Nephron (organoid): ENCODE data around the gene DAGLA.

Source experiments
- H3K27ac Mint-ChIP-seq, 3 experiments: 2 replicates each; pipeline ENCODE4 v1.8.0; 2020; ENCODE audit warnings: mixed read lengths in 3 of 3, mild to moderate bottlenecking in 2 of 3, moderate library complexity in 1 of 3
- H3K27me3 Mint-ChIP-seq: 2 replicates; pipeline ENCODE4 v1.8.0; 2021; ENCODE audit warnings: low read depth, mild to moderate bottlenecking, moderate library complexity, mixed read lengths
- H3K36me3 Mint-ChIP-seq: 2 replicates; pipeline ENCODE4 v1.8.0; 2020; ENCODE audit warnings: low read depth, mixed read lengths
- H3K4me1 Mint-ChIP-seq: 2 replicates; pipeline ENCODE4 v1.8.0; 2020; ENCODE audit warnings: mixed read lengths
- H3K4me3 Mint-ChIP-seq, 3 experiments: 2 replicates each; pipeline ENCODE4 v1.8.0; 2020; ENCODE audit warnings: mild to moderate bottlenecking in 3 of 3, mixed read lengths in 3 of 3, moderate library complexity in 2 of 3
- H3K9me3 Mint-ChIP-seq: 2 replicates; pipeline ENCODE4 v1.8.0; 2020; ENCODE audit warnings: mixed read lengths
- CTCF ChIP-seq, 3 experiments: fragments of 200-600 bp; sonication (generic); IDR thresholded peaks; one replicate each; pipeline ENCODE4 v1.5.0; 2021; ENCODE audit warnings: antibody characterized with exemption in 3 of 3; ENCODE audit not compliant: unreplicated experiment in 3 of 3

Gene DAGLA

GRCh38 chr11:61700720-61701119, 20.5 kb downstream of the DAGLA start:
- Mint-ChIP-seq H3K36me3 (no peaks in the 10 kb centered on the region), H3K9me3 (no peaks in the 10 kb centered on the region), H3K27ac (no peak overlapping the region), H3K27me3 (peaks cover 3% of the 10 kb centered on the region), H3K4me3 (no peak overlapping the region), H3K4me1 (peaks cover 32% of the 10 kb centered on the region)
- no peak for TF ChIP-seq CTCF (IDR thresholded peaks at IDR 0.05; ENCODE audit: unreplicated experiment in 3 of 3)

GRCh38 chr11:61701242-61701886, 21.2 kb downstream of the DAGLA start:
- H3K27me3 Mint-ChIP-seq, result peaks cover 7% of the 10 kb centered on the region
- TF ChIP-seq CTCF (IDR thresholded peaks at IDR 0.05; ENCODE audit: unreplicated experiment in 3 of 3), result peak; percentile 39 to 47 (median 44)
- no peak overlapping the region for H3K4me3 Mint-ChIP-seq
- peak overlapping the region in 1 of 3 experiments; percentile 31 for H3K27ac Mint-ChIP-seq
- H3K9me3 Mint-ChIP-seq, result no peaks in the 10 kb centered on the region
- H3K36me3 Mint-ChIP-seq, result no peaks in the 10 kb centered on the region
- H3K4me1 Mint-ChIP-seq, result peaks cover 35% of the 10 kb centered on the region

- H3K4me1 Mint-ChIP-seq, result peaks cover 36% of the 10 kb centered on the region
- no peak overlapping the region for H3K4me3 Mint-ChIP-seq
- H3K27ac Mint-ChIP-seq, result no peak overlapping the region
- peaks cover 7% of the 10 kb centered on the region for H3K27me3 Mint-ChIP-seq
- no peaks in the 10 kb centered on the region for H3K36me3 Mint-ChIP-seq
- H3K9me3 Mint-ChIP-seq, result no peaks in the 10 kb centered on the region
- no peak for TF ChIP-seq CTCF (IDR thresholded peaks at IDR 0.05; ENCODE audit: unreplicated experiment in 3 of 3)
Observed at GRCh38 chr11:61702701-61703312, 22.6 kb downstream of the DAGLA start.

DNA sequence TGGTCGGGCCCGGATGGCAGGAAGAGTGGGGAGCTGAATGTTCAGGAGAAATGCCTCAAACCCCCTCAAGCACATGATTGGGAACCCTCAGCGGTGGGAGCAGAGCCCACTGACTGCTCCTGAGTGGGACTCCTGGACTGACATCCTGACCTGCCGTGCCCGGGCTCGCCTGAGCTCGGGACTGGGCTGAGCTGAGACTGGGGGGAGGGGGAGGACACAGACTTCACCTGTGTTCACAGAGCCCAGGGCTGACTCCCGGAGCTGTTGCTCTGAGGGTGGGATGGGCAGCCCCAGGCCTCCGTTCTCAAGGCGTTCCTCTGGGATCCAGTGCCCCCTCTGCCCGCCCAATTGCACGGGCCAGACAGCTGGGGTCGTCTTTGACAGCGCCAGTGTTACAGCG, 24.6 kb downstream of the DAGLA start:
- H3K4me1 Mint-ChIP-seq, result peaks cover 26% of the 10 kb centered on the region
- peaks cover 7% of the 10 kb centered on the region for H3K27me3 Mint-ChIP-seq
- H3K4me3 Mint-ChIP-seq, result no peak overlapping the region
- no peak overlapping the region for H3K27ac Mint-ChIP-seq
- H3K9me3 Mint-ChIP-seq, result no peaks in the 10 kb centered on the region
- no peak for TF ChIP-seq CTCF (IDR thresholded peaks at IDR 0.05; ENCODE audit: unreplicated experiment in 3 of 3)
- H3K36me3 Mint-ChIP-seq, result no peaks in the 10 kb centered on the region

DNA sequence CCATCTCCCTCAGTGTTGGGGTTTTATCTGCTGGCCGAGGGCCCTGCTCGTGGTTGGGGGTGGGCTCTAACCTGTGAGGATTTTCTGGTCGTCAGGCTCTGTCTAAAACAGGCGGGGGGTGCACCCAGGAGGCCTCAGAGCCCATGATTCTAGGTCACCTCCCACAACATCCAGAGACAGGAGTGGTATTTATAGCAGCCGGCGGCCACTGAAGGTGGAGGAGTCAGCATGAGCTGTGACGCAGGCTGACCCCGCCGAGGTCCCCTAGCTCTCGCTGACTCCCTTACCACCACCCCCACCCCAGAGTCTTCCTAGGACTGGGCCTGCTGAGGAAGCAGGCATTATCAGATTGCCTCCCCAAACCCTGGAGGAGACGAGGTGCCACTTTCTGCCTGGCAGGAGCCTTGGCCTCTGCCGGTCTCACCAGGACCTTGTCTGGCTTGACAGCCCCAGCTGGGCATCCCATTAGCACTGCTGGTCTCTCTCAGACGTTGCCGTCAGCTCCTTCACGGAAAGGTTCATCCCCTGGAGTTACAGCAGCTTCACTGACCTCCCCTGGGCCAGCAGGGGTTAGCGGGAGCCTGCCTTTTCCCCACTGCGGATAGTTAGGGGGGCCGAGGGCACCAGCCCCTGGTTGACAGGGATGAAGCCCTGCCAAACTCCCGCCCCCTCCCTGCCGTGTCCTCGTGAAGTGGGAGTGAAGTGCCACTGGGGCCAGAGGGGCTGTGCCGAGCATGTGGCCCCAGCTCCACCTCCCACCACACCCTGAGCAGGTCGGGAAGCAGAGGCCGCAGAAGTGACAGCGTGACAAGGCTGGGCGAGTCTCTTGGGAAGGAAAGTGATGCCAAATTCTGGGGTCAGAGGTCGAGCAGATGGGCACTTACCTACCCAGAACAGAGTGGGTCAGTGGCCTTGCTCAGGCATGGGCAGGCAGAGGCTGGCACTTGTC, 26.5 kb downstream of the DAGLA start:
- Mint-ChIP-seq H3K4me3 (peak overlapping the region in 1 of 3 experiments; percentile 31), H3K27ac (peak overlapping the region in 2 of 3 experiments; percentile 20 to 50), H3K36me3 (no peaks in the 10 kb centered on the region), H3K27me3 (peaks cover 16% of the 10 kb centered on the region), H3K4me1 (peaks cover 18% of the 10 kb centered on the region), H3K9me3 (no peaks in the 10 kb centered on the region)
- no peak for TF ChIP-seq CTCF (IDR thresholded peaks at IDR 0.05; ENCODE audit: unreplicated experiment in 3 of 3)
